Activated CD4-positive, alpha-beta T cell treated with anti-CD3 and anti-CD28 coated beads, Interleukin-2, amount 50 U/mL, for 16 hours (primary cell): ENCODE data around the gene SPRR1B.
A peak's percentile ranks its signal among the peaks of the same experiment; 100 is the strongest.
"Not testable (repeated sequence)": the region's sequence is repeated elsewhere in the genome, so short reads cannot be mapped to it uniquely, and the experiment has no call there.

Experiments used
- DNase-seq: peaks from one replicate; pipeline ENCODE4 v3.0.0-alpha.2; 2020

The SPRR1B gene, protein sequence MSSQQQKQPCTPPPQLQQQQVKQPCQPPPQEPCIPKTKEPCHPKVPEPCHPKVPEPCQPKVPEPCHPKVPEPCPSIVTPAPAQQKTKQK

DNA sequence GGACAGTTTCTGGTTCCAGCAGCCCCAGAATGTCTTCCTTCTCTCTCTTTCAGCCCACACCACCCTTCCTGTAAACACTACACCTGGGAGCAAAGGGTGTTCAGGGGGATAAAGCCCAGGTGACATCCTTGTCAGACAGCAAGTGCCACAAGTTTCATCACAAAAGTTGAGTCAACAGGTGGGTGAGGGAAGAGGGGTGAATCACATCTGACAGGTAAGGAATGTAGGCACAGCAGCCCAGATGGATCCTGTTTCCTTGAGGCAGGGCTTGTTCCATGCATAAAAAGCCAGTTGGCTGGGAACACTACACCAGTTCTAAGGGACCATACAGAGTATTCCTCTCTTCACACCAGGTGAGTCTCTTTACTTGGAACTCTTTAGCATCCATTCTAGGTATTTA lies at the start of gene SPRR1B:
TSS of gene SPRR1B (plus strand) at position 309 of the 400 bp plus-strand sequence. CDS start 1,143 bp downstream, outside the sequence.
- no peak for DNase-seq

DNA sequence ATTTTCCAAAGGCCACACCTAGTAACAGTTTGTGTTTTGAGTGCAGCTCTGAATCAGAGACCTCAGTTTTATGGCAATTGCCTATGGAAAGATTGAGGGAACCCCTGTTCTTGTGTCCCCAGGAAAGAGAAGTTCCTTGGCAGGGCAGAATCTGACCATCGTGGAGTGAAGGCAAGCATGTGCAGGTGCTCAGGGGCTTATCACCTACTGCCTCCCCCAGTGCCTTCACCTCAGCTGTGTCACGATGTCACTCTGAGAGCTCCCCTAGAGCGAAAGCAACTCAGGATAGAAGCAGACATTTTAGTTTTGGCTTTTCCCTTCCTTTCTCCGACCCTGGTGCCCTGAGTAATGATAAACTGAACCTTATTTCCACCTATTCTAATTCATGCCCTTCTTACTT lies 48.9 kb upstream of the SPRR1B start:
- no peak for DNase-seq

DNA sequence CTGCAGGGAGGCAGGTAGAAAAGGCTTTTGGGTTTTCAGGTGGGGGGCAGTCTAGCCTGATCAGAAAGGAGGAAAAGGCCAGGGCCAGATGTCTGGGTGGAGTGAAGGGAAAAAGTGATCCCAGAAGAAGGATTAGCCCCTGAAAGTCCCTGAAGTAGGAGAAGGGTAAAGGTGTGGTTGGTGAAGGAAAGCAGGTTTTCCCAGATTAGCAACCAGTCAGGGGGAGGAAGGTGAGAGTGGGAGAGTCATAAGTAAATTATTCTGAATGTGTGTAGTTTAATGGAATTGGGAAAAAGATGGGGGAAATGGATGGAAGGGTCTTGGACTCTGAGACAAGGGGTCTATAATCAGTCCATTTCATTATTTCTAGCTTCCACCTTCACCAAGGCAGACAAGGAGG lies 47.8 kb upstream of the SPRR1B start:
- DNase-seq = no peak

DNA sequence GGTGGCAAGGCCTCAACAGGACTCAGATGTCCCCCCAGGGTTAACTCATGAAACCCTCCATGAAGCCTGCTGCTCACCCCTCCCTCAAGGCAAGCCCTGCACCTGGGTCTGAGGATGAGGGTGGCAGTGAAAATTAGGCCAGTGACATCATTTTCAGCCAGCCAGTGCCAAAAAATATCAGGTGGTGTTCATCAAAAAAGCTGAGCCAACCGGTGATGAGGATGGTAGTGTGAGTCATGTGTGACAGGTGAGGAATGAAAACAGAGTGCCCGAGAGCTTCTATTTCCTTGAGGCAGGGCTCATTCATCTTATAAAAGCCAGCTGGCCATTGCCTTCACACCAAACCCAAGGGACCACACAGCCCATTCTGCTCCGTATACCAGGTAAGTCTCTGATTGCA lies 47.3 kb upstream of the SPRR1B start, which contains the start of gene SPRR1A:
TSS of gene SPRR1A (plus strand) at position 339 of the 400 bp plus-strand sequence. CDS start 1,150 bp downstream, outside the sequence.
- DNase-seq = no peak

DNA sequence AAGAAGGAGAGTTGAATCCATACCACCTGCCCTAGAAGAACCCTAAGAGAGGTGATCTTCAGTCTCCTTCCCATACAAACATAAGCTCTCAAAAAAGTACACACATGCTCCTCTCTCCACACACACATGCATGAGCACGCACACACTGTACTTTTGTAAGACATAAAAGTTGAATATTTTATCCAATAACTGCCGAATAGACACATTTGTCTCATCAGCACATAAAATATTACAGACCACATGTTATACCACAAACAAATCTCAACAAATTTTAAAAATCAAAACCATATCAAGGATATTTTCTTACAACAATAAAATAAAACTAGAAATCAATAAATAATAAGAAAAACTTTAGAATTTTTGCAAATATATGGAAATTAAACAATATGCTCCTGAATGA lies 44.4 kb upstream of the SPRR1B start:
- no peak for DNase-seq

DNA sequence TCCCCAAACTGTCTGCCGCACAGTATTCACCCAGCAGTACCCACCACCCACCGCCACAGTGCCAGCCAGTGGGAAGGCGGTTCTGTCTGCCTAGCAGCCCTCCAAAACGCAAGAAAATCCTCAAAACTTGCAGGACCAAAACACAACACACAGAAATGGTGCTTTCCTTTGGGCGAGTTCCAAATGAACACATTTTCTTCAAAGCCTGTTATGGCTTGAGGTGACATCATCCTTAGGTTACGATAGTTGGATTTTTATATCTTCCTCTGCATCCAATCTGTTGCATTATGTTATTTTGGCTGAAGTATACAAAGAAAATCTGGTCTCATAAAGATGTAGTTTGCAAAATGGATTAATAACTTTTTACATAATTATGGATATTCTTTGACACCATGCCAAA lies 37.8 kb upstream of the SPRR1B start:
- no peak for DNase-seq

DNA sequence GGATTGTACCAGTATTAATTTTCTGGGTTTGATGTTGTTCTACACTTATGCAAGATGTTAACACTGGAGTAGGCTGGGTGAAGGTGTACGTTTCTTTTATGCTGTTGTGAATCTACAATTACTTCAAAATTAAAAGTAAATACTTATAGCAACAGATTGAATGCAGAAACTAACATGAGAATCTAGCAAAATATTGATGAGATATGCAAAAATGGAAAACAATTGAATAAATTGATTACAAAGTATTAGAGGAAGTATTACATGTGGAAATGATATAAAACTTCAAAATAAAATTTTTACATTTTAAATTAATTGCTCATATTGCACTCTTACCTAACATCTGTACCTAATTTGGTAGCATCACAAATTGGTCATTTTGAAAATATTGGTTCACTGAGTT lies 35.2 kb upstream of the SPRR1B start:
- DNase-seq = no peak

DNA sequence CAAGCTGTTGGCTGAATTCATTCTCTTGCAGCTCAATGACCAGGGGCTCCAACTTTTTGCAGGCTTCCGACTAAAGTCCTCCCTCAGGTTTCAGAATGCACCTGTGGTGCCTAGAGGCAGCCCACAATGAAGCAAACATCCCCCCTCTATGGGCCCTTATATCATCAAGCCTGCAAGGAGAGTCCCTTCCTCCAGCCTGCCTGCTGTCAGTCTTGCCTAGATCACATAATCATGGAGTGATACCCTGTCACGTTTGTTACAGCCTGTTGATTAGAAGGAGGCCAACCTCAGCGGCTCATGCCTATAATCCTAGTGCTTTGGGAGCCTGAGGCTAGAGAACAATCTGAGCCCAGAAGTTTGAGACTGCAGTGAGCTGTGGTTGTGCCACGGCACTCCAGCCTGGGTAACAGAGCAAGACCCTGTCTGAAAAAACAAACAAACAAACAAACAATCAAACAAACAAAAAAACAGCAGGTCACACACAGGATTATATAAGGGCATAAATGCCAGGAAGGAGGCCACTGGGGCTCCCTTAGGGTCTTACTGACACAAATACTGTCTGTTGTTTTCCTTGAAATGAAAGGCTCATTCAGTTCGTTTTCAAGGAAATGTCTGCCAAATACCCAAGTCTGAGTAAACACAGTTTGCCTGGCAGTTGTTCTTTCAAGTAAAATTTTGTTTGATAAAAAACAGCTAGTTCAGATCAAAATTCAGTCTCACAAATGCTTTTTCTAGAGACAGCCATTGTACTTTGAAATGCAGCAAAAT lies 34.2 kb upstream of the SPRR1B start:
- no peak for DNase-seq

DNA sequence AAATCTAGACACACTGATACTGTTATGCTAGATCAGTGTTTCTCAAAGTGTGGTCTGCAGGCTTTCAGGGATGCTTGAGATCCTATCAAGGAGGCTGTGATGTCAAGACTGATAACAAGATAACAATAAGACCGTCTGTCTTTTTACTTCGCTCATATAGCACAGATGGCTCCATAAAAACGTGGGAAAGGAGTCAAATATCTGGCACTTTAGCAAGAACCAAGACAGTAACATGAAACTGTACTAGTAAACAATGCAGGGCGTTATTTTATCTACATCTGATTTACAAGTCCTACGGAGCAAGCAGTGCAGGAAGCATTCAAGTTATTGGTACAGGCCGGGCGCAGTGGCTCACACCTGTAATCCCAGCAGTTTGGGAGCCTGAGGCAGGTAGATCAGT lies 33.1 kb upstream of the SPRR1B start:
- no peak for DNase-seq

DNA sequence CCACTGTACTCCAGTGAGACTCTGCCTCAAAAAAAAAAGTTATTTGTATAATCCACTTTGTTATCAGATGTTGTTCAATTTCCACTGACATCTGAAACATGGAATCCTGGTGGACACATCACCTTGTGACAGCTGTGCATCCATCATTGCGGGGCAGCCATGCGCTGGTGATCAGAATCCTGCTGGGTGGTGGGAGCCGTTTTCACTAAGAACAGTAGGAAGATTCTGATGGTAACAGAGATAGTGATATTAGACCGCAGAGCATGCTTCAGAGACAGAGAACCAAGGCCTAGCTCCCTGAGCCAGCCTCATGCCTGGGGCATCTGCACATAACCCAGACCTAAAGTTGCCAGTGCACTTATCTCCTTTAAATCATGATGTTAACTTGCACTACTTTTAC lies 32.5 kb upstream of the SPRR1B start:
- DNase-seq = no peak

DNA sequence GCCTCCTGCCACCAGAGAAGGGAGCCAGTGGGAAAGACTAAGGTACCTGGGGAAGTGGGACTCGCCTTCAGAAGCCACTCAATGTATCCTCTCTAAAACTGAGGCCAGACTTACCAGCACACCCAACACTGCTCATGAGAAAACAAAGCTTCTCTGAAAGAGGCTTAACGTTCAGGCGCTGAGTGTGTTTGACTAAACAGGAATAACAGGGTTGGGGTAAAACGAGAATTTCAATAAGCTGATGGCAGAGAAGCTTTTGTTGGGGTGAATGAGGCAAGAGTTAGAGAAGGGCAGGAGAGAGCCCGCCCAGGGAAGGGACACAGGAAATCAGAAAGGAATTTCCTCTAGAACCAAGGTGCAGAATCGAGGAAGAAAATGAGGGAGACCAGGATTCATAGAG lies 31.2 kb upstream of the SPRR1B start:
- no peak for DNase-seq

DNA sequence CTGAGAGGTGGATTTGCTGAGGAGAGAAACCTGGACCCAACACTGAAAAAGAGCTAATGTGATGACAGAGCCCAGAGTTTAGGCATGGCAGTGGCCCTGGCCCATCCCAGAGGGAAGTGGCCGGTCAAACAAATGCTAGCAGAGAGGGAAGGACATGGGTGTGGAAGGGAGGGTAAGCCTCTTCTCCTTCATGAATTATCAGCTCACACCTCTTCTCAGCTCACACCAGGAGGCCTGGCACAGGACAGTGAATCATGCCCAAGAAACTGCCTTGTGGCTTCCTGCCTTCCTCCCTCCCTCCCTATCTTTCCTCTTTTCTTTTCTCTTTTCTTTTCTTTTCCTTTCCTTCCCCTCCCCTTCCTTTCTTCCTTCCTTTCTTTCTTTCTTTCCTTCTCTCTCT lies 30.7 kb upstream of the SPRR1B start:
- no peak for DNase-seq

DNA sequence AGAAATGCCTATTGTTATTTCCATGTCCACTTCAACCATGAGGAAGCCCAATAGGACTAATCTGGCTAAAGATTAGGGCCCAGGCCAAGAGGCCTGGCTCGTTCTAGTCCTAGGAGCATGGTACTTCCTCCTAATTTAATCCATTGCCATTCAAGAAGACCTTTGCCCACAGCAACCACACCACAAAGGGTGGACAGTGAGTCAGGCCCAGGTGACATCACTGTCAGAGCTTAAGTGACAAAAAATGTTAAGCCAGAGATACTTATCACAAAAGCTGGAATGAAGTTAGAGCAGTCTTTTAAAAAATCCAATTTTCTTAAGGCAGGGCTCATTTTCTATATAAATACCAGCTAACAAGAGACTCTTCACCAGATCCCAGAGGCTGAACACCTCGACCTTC lies 29.6 kb upstream of the SPRR1B start, which contains the start of gene SPRR3:
TSS of gene SPRR3 (plus strand) at position 368 of the 400 bp plus-strand sequence. CDS start 1,272 bp downstream, outside the sequence.
- no peak for DNase-seq

DNA sequence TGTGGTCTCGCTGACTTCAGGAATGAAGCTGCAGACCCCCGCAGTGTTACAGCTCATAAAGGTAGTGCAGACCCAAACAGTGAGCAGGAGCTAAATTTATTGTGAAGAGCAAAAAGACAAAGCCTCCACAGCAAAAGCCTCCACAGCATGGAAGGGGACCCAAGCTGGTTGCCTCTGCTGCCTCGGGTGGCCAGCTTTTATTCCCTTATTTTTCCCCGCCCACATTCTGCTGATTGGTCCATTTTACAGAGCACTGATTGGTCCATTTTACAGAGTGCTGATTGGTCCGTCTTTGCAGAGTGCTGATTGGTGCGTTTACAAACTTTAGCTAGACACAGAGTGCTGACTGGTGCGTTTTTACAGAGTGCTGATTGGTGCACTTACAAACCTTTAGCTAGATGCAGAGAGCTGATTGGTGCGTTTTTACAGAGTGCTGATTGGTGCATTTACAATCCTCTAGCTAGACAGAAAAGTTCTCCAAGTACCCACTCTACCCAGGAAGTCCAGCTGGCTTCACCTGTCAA lies 19.7 kb upstream of the SPRR1B start:
- not testable (repeated sequence) for DNase-seq

DNA sequence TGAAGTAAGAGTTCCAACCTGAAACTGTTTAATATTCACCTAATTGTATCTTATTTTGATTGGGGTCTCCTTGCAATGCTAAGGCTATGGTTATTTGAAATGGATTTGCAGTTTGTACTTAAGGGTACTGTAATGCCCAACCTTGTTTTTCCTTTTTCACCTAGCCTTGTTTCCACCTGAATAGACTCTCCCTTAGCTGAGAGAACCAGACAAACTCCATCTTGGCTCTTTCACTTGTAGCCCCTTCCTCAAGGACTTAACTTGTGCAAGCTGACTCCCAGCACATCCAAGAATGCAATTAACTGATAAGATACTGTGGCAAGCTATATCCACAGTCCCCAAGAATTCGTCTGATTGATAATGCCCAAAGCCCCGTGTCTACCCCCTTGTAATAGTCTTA lies 9.2 kb upstream of the SPRR1B start:
- DNase-seq = not testable (repeated sequence)

DNA sequence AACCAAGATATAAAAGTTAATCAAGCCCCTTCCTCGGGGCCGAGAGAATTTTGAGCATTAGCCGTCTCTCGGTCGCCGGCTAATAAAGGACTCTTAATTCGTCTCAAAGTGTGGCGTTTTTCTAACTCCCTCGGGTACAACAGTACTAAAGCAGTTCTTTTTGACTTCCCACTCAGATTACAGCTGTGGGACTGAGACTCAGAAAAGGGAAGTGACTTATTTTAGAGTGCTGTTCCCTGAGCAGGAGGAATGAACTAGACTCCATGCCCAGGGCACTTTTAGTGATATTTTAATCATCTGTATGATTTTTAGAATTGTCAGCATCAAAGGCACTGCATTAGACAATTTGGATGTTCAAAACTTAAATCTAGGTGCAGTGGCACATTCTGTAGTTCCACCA lies 8.7 kb upstream of the SPRR1B start:
- not testable (repeated sequence) for DNase-seq

DNA sequence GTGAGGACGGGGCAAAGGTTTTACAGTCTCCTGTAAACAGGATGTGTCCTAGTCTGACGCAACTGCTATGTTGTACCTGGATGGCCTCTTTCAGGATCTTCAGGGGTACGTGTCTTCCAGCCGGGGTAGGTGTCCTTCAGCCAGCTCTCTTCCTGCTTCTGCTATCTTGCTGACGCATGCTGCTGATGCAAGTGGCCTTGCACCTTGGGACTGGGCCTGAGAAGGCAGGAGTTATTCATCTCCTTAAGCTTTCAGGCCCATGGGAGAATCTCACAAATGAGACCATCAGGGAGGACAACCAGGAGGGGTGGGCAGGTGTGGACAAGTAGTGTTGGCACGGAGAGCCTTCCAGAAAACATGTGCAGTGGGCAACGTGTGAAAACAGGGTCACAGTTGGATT lies 7.9 kb upstream of the SPRR1B start:
- DNase-seq = no peak

DNA sequence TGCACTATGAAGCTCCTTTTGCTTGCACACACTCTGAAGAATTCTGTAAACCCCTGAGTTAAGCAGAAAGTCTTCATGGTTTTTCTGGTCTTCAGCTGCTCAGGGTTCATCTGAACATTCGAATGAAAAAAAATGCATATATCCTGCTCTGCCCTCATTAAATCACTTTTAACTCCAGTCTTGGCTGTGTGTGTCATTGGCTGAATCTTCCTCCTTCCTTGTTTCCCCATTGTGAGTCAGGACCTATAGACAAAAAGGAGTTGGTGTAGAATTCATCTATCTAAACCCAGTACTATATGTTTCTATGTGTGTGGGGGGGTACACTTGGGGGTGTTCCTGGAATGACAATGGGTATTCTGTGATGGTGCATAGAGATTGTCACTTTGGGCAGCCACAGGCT lies 6.6 kb upstream of the SPRR1B start:
- DNase-seq = no peak

DNA sequence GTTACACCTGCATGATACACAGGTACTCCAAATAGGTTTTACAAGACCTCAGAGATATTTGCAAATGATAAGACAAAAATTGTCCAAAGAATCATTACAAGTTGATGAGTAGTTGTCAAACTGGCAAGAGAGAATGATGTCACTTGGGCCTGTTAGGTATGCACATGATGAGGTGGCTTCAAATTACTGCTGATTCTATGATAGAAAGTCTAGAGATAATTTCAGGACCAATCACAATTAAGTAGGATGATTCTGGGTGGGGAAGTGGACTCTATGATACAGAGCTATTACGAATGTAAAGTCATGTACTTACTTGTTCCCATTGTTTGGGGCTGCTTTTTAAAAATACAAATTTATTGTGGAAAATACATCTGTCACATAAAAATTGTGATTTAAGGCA lies 5.2 kb upstream of the SPRR1B start:
- DNase-seq = no peak

DNA sequence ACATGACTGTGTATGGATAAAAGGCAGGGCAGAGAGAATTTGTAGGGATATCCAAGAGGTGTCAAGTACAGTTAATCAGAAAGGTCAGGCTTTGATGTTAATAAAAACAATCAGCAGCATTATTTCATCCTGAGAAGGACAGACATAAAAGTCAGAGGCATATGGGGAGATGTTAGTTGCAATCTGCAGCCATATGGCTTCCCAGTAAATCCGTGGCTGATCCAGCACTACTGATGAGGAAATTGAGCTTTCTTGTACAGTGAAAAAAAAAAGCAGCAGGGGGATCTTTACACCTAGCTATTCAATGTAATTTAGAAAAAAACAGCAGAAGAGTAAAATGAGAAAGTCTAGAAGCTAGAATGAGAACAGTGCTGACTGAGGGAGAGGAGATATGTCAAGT lies 2.2 kb upstream of the SPRR1B start:
- DNase-seq = no peak

DNA sequence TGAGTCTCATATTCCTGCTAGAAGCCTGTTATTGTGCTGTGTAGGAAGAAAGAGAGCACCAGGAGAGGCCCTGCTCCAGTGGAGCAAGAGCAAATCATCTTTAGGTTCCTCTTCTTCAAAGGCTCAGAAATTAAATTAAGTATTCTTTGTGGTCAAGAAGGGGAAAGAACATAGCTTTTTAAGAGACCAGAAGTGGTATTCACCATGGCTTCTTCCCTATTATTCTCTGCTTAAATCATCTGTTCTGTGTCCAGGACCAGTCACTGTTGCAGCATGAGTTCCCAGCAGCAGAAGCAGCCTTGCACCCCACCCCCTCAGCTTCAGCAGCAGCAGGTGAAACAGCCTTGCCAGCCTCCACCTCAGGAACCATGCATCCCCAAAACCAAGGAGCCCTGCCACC lies 1.1 kb downstream of the SPRR1B start:
- no peak for DNase-seq

DNA sequence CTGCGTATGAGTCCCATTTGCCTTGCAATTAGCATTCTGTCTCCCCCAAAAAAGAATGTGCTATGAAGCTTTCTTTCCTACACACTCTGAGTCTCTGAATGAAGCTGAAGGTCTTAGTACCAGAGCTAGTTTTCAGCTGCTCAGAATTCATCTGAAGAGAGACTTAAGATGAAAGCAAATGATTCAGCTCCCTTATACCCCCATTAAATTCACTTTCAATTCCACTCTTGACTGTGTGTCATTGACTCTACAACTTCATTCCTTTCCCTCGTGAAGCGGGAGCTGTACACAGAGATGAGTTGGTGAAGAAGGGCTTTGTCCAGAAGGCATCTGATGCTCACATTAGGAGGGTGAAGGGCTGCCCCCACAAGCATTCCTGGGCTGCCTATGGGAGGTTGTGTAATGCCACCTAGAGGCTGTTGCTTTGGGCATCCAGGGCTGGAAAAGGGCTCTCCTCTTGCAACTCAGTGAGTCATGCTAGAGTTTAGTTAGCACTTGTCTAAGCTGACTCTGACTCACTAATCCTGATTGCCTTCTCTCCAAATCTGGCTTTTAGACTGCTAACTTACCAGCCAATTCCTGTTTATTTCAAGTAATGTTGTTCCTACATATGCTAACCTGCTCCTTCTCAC lies 1.8 kb downstream of the SPRR1B start:
- peak; percentile 9 for DNase-seq

DNA sequence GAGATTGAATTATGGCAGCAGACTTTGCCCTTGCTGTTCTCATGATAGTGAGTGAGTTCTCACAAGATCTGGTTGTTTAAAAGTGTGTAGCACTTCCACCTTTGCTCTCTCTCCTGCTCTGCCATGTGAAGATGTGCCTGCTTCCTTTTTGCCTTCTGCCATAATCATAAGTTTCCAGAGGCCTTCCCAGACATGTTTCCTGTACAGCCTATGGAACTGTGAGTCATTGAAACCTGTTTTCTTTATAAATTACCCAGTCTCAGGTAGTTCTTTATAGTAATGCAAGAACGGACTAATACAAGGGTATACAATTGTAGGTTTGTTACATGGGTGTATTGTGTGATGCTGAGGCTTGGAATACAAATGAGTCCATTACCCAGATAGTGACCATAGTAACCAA lies 4.2 kb downstream of the SPRR1B start:
- no peak for DNase-seq
